GM12865 (cell line): ENCODE measurements around the gene PARP3.
"Not testable (repeated sequence)": the region's sequence is repeated elsewhere in the genome, so short reads cannot be mapped to it uniquely, and the experiment has no call there.

Experiments used
- DNase-seq: peaks from one replicate; pipeline ENCODE4 v3.0.0; 2010; ENCODE audit warnings: low read depth
- H3K4me3 ChIP-seq: 2 replicates; pipeline ENCODE4 v1.5.1; 2011; ENCODE audit warnings: mild to moderate bottlenecking, low read depth, low read length, control low read depth
- TF ChIP-seq, protein P1 (sequence below): IDR thresholded peaks from 2 replicates; pipeline ENCODE4 v1.5.1; 2011; ENCODE audit warnings: low read length, control low read depth, low read depth, inconsistent platforms; ENCODE audit not compliant: insufficient read depth; ENCODE audit errors: missing control alignments

The PARP3 gene

DNA sequence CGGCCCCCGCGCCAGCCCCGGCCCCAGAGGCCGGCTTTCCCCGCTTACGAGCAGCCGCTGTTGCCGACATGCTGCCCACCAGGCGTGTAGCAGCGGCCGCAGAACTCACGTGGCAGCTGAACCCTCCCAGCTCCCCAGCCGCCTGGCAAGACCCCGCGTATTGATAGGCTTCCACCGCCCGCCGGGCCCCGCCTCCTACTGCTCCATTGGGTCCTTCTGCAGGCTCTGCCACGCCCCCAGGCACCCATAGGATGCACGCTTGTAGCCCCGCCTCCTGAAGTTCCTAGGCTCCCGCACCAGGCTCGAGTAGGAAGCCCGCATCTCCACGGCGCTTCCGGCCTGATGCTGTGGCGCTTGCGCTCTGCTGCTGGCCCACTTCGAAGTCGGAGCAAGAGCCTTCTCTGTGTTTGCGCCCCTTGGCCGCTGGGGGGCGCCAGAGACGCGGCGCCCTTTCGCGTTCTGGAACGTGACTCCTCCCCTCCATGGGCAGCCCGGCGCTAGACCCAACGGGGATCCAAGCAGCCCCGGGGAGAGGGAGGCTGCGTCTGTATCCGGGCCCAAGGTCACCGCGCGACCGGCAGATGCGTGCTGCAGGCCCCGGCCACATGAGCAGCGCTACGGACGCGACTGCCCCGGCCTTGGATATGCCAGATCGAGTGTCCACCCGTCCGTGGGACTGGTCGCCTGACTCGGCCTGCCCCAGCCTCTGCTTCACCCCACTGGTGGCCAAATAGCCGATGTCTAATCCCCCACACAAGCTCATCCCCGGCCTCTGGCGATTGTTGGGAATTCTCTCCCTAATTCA, at the start of gene PARP3, which contains the start of gene RRP9:
Gene PARP3, plus strand, starts transcription at position 566 of the 805 bp plus-strand sequence. CDS start 993 bp downstream, outside the sequence.
Gene RRP9, minus strand, starts transcription at position 107 of the 805 bp plus-strand sequence. Its CDS starts 37 bp downstream, at position 70.
- peak; percentile 100 for DNase-seq
- peak within 1 kb of the TSS; percentile 84 for H3K4me3 ChIP-seq

DNA sequence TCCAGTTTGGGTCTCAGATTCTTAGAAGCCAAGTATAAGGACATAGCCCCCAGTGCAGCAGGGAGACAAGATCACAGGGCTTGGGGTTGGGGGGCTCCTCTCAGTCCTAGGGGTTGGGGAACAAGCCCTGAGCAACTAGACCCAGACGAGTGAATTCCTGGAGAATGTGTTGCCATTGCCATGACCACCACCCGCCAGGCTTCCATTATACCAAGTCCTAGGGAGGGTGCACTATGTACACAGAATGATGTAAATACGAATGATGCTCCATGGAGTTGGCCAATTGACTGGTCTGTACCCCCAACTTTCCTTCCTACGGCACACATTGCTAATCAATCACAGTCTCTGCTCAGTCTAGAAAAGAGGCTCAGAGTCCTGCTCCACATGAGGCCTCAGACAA, 47.8 kb upstream of the PARP3 start:
- TF ChIP-seq, protein P1, sequence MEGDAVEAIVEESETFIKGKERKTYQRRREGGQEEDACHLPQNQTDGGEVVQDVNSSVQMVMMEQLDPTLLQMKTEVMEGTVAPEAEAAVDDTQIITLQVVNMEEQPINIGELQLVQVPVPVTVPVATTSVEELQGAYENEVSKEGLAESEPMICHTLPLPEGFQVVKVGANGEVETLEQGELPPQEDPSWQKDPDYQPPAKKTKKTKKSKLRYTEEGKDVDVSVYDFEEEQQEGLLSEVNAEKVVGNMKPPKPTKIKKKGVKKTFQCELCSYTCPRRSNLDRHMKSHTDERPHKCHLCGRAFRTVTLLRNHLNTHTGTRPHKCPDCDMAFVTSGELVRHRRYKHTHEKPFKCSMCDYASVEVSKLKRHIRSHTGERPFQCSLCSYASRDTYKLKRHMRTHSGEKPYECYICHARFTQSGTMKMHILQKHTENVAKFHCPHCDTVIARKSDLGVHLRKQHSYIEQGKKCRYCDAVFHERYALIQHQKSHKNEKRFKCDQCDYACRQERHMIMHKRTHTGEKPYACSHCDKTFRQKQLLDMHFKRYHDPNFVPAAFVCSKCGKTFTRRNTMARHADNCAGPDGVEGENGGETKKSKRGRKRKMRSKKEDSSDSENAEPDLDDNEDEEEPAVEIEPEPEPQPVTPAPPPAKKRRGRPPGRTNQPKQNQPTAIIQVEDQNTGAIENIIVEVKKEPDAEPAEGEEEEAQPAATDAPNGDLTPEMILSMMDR, result no peak
- no peak overlapping the region for H3K4me3 ChIP-seq
- no peak for DNase-seq

More for the DNA sequence above, at the start of gene PARP3, which contains the start of gene RRP9:
- TF ChIP-seq, protein P1, result peak; percentile 100

DNA sequence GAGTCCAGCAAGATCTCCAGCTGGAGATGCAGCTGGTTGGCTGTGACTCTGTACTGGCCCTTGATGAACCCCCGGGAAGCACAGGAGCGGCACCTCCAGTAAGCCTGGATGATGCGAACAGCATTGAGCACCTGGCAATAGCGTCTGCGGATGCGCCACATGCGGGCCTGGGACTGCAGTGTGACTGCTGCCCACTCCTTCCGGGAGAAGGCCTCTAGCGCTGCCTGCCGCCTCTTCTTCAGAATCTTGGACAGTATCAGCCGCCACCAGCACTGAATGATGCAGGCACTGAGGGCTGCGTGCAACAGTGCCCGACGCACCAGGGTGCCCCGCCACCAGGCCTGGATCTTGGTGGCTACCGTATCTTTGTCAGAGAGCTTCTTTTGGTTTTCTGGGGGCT, 47.2 kb upstream of the PARP3 start:
- TF ChIP-seq, protein P1, result no peak

DNA sequence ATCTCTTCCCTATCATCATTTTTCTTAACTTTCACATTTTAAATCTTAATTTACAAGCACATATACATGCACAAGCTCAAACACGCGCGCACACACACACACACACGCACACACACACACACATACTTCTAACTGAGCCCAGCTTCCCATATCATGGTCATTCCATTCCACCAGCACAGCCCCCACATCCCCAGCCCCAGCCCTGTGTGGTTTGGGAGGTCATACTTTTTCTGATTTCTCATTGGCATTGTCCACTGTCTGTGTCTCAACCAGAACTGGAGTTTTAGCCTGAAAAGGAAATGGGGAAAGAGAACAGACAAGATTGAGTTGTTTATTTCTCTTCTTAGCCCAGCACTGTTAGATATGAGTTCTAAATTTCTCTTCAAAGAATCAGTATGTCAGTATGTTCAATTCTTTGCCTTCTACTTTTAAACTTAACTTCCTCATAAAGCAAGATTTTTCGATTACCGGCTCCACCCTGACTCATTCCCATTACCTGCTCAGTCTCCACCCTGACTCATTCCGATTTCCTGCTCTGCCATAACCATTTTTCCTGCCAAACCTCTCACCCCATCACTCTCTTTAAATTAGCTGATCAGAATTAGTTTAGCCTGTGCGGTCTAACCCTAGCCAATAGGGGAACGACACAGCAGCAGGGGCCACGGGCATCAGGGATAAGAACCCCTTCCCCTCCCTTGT, 45.4 kb upstream of the PARP3 start:
- TF ChIP-seq, protein P1, result no peak
- H3K4me3 ChIP-seq, result no peak overlapping the region
- DNase-seq, result no peak

More for the DNA sequence above, 47.2 kb upstream of the PARP3 start:
- H3K4me3 ChIP-seq, result no peak overlapping the region
- no peak for DNase-seq

DNA sequence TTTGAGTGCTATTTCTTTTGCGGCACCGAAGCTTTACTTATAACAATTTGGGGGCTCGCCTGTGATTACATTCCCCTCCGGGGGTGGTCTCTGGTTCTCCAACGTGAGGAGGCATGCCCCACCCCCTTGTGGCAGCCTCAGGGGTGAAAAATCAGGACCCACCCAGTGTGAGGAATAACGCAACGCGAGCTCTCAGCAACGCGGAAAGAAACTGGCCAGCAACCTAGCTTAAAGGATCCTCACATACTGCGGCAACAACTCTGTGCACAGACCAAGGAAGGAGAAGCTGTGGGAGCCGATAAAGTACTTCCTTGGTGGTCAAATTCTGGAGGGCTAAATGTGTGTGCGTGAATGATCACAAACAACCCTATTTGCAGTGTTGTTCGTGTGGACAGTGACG, 44.8 kb upstream of the PARP3 start:
- TF ChIP-seq, protein P1, result no peak
- no peak overlapping the region for H3K4me3 ChIP-seq

DNA sequence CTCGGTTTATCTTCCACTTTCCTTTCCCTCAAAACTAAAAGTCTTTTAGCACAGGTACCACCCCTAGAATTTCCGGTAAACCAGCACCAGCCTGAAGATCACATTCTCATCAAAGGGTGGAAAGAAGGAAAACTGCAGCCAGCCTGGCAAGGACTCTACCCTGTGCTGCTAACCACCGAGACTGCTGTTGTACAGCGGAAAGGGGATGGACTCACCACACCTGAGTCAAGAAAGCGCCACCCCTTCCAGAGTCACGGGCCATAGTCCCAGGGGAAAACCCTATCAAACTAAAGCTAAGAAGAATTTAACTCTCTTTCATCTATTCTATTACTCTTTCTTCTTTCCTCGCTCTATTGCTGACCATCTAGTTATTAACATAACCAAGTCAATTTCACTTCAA, 42.1 kb upstream of the PARP3 start:
- not testable (repeated sequence) for DNase-seq, H3K4me3 ChIP-seq

More for the DNA sequence above, 44.8 kb upstream of the PARP3 start:
- DNase-seq, result no peak

DNA sequence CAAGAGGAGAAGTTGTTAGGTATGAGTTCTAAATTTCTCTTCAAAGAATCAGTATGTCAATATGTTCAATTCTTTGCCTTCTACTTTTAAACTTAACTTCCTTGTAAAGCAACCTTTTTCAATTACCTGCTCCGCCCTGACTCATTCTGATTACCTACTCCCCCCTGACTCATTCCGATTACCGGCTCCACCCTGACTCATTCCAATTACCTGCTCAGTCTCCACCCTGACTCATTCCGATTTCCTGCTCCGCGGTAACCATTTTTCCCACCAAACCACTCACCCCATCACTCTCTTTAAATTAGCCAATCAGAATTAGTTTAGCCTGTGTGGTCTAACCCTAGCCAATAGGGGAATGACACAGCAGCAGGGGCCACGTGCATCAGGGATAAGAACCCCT, 39.8 kb upstream of the PARP3 start:
- DNase-seq, result peak; percentile 16
- H3K4me3 ChIP-seq, result not testable (repeated sequence)
